RCC 7860 (cell line): ENCODE measurements around the gene PPP4R3B.
A peak's percentile ranks its signal among the peaks of the same experiment; 100 is the strongest.
"Not testable (repeated sequence)": the region's sequence is repeated elsewhere in the genome, so short reads cannot be mapped to it uniquely, and the experiment has no call there.

Experiments used
- DNase-seq: peaks from one replicate; pipeline ENCODE4 v3.0.0-alpha.2; 2015; ENCODE audit warnings: low spot score
- FAIRE-seq: peaks from 2 replicates; lab custom pipeline; 2012; peaks lifted over from hg19 to GRCh38; lab: Jason Lieb, UNC

PPP4R3B gene

DNA sequence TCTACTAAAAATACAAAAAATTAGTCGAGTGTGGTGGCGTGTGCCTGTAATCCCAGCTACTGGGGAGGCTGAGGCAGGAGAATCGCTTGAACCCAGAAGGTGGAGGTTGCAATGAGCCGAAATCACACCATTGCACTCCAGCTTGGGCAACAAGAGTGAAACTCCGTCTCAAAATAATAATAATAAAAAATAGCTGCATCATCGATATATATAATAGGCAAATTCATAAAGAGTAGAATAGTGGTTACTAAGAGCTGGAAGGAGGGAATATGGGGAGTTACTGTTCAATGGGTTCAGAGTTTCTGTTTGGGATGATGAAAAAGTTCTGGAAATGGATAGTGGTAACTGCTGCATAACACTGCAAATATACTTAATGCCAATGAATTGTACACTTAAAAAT, 20.6 kb downstream of the PPP4R3B start:
- not testable (repeated sequence) for FAIRE-seq, DNase-seq

DNA sequence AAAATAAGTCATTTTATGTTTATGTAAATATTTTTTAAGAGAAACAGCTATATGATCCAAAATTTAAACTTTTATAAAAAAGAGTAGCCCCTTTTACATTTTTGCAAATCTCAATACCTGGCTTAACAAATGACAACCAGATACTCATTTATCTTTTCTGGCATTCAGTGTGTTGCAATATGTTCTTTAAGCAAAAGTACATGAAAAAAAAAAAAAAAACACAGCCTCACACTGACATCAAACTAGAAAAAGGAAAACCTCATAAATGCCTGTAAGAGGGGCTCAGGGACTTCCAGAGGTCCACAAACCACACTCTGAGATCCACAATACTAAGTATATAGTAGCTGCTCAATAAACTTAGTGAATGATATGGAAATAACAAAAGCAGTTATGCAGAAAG, 21.9 kb downstream of the PPP4R3B start:
- FAIRE-seq (no peak), DNase-seq (no peak)

DNA sequence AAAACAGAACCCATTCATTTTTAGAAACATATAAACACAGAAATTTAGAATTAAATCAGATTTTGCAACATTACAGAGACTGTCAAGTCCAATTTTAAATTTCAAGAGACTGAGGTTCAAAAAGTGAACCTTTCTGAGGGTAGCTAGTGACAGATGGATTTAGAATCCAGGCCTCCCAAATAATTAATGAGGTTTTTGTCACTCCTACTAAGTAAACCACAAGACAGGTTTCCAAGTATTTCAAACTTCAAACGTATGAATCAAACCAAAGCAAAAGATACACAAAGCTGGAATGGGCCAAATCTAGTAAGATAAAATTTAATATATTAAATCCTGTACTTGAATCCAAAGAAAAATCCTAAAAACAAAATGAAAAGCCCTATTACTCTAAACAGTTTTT, 25.3 kb downstream of the PPP4R3B start:
- DNase-seq, result no peak
- peak; percentile 49 for FAIRE-seq

DNA sequence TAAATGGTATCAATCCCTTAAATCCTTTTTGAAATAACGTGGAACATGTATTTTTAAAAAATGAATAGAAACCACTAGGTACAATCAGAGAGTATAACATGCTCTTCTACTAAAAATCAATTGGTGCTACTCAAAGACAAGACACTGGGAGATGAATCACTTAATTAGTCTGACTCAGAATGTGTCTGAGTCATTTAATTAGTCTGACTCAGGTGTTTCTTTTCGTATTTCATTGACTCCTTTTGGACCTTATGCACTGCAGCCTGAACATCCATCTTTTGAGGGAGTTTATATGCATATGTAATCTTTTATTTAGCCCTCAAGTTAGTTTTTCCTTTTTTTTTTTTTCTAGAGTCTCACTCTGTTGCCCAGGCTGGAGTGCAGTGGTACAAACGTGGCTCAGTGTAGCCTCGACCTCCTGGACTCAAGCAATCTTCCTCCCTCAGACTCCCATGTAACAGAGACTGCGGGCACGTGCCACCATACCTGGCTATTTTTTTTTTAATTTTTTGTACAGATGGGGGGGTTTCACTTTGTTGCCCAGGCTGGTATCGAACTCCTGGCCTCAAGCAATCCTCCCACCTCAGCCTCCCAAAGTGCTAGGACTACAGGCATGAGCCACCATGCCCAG, 26.5 kb downstream of the PPP4R3B start:
- peak; percentile 88 for FAIRE-seq
- peak; percentile 70 for DNase-seq

DNA sequence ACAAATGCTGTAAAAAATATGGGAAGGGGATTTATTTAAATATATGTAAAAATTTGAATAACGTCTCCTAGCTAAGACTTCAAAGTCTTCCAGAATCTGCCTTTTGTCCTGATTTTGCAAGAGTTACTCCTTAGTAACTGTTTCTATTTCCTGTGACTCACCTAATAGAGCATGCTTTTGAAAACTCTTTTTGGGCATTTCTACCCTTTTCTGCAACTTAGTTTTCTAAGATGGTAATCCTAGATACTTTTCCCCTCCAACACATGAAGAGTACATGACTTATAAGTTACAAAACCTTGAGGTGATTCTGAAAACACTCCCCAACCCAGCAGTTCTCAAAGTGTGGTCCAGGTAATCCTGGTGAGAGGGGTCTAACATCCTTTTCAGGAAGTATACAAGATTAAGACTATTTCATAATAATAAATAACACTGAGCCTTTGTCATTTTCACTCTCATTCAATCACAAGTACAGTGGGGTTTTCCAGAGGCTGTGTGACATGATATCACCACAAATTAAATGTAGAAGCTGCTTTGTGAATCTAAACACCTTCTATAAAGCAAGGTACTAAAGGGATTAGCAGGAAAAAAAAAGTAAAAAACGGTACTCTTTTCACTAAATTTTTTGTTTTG, 31.9 kb downstream of the PPP4R3B start:
- FAIRE-seq, result no peak
- no peak for DNase-seq

DNA sequence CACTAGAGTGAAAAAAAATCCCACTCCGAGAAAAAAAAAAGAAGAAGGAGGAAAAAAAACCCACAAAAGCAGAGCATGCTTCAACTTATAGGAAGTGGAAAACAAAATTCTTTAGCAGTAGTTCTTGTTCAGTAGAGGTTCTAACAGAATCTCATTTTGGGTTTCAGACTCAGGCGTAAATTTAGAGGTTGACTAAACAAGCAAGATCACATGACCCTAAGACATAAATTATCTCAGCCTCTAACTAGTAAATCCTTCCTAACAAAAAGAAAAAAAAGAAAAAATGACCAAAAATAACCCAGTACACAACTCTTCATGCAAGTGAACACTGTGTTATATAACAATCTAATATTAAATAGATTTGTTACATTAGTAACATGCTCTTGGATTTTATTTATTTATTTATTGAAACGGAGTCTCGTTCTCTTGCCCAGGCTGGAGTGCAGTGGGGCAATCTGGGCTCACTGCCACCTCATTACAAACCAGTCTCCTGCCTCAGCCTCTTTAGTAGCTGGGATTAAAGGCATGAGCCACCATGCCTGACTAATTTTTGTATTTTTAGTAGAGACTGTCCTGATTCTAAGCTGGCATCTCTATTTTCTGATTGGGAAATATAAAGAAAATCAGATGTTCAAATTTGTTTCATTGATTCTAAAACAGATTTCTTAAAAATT, 35.4 kb downstream of the PPP4R3B start:
- FAIRE-seq (no peak), DNase-seq (no peak)

DNA sequence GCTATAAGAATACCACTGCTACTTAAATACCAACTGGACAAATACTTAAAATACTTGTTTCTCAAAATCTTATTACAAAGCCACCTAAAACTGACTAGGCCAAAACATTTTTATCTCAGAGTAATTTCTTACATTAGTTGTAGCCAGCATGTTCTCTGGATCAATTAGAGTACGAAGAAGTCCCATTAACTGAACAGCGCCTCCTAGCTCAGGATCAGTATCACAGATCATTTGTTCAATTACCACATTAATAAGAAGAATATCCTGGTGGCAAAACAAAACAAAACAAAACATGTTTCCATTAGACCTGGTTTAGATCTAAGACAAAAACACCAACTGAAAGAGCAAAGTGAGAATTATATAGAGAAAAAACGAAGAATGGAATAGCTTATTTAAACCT, 36.0 kb downstream of the PPP4R3B start:
- DNase-seq (no peak), FAIRE-seq (no peak)

DNA sequence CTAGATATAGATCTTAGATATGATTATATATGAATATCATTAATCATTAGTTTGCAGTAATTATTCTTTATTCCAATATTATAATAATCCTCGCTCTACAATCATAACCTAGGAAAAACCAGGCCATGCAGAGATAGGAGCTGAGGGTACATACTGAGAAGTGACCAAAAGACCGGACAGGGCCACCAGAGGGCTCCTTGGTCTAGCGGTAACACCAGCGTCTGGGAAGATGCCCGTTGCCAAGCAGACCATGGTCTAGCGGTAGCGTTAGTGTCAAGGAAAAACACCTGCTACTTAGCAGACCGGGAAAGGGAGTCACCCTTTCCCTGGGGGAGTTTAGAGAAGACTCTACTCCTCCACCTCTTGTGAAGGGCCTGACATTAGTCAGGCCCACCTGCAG, 48.4 kb downstream of the PPP4R3B start:
- not testable (repeated sequence) for FAIRE-seq, DNase-seq

DNA sequence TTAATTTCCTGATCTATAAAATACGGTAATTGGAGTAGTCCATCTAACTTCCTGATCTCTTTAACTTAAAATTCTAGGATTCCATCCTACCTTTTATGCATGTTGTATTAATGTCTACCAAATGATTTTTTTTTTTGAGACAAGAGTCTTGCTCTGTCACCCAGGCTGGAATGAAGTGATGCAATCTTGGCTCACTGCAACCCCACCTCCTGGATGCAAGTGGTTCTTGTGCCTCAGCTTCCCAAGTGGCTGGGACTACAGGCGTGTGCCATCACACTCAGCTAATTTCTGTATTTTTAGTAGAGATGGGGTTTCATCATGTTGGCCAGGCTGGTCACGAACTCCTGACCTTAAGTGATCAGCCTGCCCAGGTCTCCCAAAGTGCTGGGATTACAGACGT, 50.1 kb downstream of the PPP4R3B start:
- FAIRE-seq, result no peak
- DNase-seq, result no peak

DNA sequence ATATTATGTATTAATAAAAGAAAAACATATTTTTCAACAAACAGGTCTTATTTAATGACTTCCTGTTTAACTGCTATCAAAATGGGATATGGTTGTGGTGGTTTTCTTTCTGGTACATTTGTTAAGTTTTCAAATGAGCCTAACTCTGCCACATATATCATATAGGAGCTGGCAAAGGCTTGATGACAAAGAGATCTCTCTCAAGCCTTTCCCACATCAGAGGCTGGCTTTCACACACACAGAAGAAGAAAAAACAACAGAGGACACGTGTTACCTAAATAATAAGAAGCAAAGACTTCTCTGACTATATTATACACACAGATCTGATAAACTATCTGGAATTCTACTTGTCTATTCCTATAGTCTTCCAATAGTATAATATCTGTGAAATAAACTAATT, 51.8 kb downstream of the PPP4R3B start:
- no peak for FAIRE-seq
- DNase-seq, result no peak

DNA sequence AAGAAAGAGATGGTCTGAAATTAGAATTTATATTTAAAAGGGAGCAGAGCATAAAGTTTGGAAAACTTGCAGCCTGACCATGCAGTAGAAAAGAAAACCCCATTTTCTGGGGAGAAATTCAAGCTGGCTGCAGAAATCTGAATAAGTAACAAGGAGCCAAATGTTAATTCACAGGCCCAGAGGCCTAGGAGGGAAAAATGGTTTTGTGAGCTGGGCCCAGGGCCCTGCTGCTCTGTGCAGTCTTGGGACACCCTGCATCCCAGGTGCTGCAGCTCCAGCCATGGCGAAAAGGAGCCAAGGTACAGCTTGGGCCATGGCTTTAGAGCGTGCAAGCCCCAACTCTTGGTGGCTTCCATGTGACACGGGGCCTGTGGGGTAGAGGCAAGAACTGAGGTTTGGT, 56.6 kb downstream of the PPP4R3B start:
- no peak for FAIRE-seq
- DNase-seq, result no peak

DNA sequence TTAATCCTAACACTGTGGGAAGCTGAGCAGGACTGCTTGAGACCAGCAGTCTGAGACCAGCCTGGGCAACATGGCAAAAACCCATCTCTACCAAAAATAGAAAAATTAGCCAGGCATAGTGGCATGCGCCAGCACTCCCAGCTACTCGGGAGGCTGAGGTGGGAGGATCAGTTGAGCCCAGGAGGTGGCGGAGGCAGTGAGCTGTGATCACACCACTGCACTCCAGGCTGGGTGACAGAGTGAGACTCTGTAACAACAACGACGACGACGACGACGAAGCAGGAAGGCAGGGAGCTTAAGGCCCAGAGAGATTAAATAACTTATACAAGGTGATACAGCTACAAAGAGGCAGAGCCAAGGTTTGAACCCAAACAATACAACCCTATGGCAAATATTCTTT, 60.6 kb downstream of the PPP4R3B start:
- DNase-seq, result no peak

DNA sequence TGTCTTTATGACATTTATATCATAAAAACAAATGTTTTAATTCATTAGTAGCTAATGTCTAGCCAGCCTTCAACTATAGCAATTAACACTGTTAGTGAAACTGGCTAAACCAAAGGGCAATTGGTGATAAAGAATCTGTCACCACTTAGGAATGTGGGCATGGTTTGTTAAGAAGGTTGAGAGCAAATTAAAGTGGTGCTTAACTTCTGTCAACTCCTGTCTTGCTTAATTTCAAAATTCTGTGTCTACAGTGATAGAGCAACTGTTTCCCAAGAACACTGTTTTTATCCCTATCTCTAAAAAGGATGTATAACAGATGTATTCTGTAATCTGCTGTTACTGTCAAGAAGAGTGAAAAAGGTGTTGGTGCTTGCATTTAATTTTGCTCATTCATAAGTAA, 61.4 kb downstream of the PPP4R3B start:
- FAIRE-seq, result no peak
- DNase-seq, result no peak

More for the DNA sequence above, 60.6 kb downstream of the PPP4R3B start:
- no peak for FAIRE-seq

DNA sequence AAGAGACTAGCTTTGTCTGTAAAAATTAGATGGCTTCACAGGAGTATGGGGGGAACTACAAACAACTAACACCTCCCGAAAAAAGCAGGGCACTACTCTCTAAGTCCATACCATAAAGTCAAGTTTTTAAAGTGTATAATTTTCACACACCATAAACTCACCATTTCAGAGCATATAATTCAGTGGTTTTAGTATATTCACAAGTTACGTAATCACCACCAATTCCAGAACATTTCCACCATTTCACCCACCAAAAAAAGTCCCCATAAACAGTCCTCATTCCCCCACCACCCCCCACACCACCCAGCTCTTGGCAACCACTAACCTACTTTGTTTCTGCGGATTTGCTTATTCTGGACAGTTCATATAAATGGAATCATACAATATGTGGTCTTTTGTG, 64.1 kb downstream of the PPP4R3B start:
- FAIRE-seq (no peak), DNase-seq (no peak)

DNA sequence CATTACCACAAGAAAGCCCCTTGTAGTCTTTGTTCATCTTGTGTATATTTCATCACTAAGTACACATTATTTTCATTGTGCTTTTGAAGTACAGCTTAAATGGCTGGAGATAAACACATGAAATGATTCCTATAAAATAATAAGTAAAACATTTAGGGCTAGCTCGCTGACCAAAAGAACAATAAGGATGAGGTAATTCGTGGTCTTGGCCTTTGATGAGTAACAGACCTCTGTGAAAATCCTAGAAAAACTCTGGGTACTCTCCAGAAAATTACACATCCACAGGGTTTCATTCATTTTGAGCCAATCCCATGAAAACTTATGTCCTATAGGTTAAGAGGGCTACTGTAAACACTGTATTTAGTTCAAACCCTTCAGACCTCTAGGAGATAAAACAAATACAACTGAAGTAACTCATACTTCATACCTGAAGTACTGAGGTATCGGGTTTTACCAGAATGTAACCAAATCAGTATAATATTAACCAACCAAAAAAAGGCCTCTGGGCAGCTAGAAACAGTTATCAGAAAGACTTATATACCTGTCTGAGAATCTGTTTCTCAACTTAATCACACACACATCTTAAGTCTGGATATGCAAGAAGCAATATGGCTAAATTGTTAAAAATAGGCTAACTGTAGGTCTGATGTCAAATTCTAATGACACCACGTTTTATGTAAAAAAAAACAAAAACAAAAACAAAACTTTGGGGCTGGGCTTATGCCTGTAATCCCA, 66.9 kb downstream of the PPP4R3B start:
- peak; percentile 43 for DNase-seq
- FAIRE-seq, result peak; percentile 83

DNA sequence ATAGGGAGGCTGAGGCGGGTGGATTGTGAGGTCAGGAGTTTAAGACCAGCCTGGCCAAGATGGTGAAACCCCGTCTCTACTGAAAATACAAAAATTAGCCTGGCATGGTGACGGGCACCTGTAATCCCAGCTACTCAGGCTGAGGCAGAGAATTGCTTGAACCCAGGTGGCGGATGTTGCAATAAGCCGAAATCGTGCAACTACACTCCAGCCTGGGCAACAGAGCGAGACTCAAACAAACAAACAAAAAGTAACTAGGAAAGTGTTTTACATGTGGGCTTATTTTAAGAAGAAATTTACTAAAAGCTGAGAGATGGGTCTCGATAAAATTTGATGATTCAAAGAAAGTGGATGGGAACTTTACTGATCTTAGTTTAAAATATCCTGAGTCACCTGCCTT, 69.7 kb downstream of the PPP4R3B start:
- not testable (repeated sequence) for DNase-seq, FAIRE-seq

DNA sequence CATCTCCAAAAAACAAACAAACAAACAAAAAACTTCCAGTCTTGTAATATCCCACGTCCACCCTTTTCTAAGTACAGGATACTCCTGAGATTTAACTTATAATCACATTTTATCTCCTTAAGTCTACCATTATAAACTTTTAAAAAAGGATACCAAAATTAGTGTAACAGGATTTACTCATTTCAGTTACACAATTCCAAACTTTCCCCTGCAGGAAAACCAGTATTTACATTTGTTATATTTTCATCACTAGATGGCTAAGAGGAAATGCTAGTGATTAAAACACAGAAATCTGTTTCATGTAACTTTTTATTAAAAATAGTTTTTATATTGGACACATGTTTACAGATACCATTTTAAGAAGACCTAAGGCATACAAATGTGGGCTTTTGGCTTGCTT, 70.4 kb downstream of the PPP4R3B start:
- no peak for DNase-seq
- no peak for FAIRE-seq

DNA sequence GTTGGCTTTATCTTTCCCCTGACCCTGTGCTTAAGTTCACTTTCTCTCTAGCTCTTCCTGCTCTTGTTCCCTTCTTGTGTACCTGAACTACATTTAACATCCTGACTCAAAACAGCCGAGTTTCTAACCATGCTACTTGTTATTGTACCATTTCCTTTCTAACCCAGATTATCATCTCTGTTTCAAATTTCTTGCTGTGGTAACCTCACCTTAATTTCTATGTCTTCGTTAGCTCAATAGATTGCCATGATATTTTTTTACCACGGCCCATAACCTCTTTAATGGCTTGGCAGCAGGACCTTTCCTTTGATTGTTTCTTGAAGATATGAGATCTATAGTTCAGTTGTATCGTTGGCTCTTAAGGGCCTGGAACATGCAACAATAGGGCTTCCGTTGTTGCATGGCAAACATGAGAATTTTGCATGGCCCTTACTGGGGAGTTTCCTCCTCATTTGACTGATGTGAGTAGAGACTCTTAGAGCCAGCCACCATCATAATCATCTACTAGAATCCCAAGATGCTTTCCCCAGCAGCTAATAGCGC, 86.8 kb downstream of the PPP4R3B start:
- DNase-seq, result no peak
- FAIRE-seq, result no peak

DNA sequence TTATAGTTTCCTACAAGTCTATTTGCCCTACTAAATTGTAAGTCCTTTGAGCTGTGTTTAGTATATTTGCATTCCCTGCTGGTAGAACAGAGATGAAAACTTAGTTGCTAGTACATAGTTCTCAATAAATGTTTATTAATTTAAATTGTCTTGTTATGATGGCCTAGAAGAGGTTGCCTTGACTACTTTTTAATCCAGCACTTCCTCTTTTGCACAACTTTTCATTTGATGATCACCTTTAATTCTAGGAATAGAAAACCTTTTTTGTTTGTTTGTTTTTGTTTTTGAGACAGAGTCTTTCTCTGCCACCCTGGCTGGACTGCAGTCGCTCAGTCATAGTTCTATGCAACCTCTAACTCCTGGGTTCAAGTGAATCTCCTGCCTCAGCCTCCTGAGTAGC, 91.2 kb downstream of the PPP4R3B start:
- FAIRE-seq, result no peak
- DNase-seq, result no peak

DNA sequence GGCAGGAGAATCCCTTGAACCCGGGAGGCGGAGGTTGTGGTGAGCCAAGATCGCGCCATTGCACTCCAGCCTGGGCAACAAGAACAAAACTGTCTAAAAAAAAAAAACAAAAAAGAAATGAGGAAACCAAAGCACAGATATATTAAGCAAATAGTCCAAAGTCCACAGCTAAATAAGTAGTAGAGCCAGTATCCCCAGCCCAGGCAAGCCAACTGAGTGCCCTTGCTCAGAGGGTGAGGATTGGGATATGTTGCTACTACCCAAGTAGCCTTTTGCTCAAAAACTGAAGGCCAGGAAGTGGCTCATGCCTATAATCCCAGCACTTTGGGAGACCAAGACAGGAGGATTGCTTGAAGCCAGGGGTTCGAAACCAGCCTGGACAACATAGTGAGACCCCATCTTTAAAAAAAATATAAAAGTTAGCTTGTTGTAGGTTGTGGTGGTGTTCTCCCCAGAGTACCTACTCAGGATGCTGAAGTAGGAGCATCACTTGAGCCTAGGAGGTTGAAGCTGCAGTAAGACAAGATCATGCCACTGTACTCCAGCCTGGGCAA, 92.5 kb downstream of the PPP4R3B start:
- FAIRE-seq, result no peak
- DNase-seq, result no peak
